ENCODE measurements around the gene SOX1.

SOX1 gene

DNA sequence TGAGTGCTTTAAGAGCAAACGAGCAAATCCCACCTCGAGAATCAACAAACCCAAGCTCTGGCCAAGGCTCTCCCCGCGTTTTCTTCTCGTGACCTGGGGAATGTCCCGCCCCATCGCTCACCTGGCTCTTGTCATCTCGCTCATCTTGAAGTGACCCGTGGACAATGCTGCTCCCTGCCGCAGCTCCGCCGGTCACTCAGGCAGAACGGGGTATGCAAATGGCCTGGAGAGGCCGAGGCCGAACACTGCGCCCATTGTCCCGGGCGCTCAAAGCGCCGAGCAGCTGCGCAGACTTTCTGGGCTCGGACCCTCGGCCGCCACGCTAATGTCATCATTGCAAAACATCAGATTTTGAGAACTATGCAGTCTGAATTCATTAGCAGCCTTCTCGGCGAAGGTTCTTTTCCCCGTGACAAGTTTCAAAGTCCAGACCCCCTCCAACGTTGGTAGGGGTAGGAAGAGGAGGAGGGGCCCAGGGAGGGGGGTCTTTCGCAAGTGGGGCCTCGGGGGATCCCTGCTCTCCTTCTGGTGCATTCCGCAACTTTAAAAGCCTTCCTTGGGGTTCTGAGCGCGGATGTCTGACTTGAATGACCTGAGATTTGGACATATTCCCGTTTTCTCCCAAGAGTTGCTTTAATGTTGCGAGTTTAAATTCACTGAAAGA, 39.7 kb downstream of the SOX1 start:
- DNase-seq (ENCODE audit: low spot score) = no peak

DNA sequence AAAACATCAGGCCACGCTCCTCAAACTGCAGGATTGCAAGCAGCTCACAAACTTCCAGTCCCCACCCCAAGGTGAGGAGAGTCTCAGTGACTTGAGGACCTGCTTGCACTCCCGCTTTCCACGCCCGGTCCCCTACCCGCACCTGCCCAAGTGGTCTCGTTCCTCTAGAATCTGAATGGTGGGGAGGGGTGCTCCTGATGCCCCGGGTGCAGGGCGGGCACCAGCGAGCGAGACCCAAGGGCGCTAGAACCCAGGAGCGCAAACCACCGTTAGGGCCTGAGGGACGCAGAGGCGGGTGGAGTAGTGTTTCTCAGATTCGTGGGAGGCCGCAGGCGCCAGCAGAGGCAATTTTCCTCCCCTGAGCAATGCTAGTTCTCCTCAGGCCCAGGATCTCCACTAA, 40.3 kb downstream of the SOX1 start:
- DNase-seq (ENCODE audit: low spot score) = no peak

DNA sequence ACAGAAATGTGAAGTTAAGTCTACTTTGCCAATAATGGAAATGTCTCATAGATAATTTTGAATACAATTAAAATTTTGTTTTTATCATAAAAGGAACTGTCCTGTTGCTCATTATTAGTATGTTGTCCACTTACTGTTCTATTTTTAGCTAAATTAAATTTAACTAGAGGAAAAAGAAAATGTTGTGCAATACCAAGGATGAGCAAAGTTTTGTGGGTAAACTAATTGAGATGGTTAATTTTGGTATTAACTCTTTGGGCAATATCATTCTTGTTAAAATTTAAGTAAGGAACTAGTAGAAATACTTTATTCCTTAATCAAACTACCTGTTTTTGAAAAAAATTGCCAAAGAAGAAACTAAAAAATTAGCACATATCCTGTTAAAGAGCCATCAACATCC, 43.5 kb downstream of the SOX1 start:
- no peak for DNase-seq (ENCODE audit: low spot score)

DNA sequence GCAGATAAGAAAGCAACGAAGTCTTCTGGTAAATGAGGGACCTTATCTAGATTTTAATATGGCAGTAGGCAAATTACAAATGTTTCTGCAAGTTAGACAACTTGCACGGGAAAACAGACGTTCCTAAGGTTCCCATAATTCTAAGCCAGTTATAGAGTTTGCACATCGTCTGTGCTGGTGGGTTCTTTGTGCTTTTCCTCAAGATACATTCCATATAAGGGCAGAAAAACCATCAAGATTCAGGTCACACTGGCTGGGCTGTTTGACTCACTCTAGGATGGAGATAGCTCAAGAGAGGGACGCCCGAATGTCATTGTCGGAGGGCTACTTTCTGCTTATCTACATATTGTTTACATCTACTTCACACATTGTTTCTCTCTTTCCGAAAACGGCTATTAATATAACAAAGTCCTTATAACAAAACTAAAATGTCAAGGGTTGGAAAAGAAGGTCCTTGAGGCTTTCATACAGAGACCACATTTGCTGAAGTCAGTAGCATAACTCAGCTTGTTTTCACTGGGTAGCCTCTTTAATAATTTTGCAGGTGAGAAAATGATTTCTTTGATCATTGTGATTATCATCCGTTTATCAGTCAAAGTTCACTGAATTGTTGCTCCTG, 44.4 kb downstream of the SOX1 start:
- DNase-seq (ENCODE audit: low spot score) = no peak

DNA sequence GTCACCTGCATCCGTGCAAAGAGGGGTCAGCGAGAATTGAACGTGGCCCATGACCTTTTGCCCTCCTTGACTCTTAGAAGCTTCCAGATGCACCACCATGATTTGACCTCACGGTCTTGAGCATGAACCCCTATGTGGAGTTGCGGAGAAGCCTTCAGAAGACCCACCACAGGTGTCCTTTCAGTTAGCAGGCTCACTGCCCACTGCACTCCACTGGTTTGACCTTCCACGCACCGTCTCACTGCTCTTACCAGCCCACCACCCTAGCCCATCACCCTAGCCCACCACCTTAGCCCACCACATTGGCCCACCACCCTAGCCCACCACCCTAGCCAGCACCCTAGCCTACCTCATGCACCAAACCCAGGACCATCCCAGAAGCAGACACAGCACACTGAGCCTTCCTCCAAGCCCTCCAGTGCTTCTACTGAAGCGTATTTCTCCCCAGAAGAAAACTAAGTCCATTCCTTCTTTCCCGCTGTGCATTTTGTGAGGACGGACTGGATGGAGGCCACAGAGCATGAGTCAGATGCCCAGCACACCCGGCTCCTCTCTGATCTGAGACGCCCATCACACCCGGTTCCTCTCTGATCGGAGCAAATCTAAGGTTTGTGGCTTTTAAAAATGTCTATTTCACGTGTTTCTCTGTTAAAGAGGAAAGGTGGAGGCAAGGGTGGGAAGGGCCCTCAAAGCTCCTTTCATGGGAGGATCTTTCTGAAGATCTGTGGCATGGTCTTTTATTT, 45.8 kb downstream of the SOX1 start:
- no peak for DNase-seq (ENCODE audit: low spot score)

DNA sequence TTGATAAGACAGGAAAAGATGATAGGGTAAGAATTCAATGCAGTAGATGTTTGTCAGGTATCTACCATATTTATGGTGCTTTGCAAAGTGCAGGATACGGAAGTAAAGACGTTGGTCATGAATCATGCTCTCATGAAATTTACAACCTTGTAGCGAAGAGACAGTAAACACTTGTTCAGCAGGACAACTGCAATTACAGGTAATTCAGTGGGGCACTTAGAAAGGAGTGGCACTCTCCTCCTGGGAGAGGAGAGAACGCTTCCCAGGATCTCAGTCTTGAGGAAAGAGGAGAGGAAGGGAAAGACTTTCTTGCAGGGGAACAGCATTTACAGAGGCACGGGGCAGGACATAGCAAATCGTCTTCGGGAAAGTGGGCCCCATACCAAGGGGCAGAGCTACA, 46.4 kb downstream of the SOX1 start:
- DNase-seq (ENCODE audit: low spot score) = no peak

DNA sequence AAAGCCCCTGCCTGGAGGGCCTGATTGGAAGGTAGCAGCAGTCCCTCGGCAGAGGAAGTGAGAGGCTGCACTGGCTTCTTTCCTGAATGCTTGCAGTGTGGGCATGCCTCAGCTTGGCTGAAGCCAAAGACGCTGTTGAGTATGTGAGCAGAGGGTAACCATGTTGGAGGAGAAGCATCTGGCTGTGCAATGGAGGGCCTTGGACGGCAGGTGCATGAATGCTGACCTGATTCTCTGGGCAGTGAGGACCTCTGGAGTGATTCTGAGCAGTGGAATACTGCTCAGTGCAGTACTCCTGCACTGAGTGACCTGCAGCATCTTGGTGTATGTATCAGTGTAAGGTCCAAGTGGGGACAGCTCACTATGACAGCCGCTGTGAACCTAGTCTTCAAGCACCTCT, 46.9 kb downstream of the SOX1 start:
- DNase-seq (ENCODE audit: low spot score) = no peak

DNA sequence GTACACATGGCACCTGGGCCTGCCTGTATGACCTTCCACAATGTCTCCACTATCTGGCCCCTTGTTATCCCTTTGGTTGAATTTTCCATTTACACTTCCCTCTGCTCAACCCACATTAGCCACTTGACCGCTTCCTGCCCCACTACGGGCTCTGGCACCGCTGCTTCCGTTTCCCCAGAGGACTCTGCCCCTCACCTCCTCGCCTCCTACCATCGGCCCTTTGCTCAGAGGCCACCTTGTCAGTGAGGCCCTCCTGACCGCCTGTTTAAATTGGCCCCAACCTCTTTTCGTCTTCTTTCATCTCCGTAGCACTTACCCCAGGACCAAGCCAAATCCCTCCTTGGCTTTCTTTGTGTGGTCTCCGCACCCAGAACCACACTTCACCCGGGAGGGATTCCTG, 47.4 kb downstream of the SOX1 start:
- DNase-seq (ENCODE audit: low spot score) = no peak

DNA sequence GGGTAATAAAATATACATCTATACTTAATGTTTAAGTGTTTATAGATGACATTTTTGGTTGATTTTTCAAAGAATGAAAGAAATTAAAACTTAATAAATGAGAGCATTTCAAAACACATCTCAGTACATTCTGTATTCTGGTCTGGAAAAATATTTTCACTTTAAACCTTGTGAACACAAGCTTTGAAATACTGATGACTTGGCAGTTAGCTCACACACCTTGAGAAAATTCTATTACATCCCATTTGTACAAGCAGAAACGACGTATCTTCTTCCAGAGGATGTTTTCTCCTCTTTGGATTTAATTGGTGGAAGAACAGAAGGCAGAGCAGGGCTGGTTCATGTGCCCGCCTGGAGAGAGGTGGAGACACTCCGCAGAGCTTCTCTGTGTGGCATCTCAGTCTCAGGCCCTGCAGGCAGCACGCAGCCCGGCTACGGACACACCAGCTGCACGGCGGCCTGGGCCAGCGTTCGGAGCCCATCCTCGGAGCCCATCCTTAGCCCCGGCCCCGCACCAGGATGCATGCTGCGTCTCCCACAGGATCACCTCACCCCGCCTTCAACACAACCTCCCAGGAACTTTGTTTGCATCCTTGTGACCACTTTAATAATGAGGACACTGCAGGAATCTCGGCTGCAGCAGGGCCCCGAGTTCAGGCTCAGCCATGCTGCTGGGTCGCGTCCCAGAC, 48.6 kb downstream of the SOX1 start:
- no peak for DNase-seq (ENCODE audit: low spot score)

DNA sequence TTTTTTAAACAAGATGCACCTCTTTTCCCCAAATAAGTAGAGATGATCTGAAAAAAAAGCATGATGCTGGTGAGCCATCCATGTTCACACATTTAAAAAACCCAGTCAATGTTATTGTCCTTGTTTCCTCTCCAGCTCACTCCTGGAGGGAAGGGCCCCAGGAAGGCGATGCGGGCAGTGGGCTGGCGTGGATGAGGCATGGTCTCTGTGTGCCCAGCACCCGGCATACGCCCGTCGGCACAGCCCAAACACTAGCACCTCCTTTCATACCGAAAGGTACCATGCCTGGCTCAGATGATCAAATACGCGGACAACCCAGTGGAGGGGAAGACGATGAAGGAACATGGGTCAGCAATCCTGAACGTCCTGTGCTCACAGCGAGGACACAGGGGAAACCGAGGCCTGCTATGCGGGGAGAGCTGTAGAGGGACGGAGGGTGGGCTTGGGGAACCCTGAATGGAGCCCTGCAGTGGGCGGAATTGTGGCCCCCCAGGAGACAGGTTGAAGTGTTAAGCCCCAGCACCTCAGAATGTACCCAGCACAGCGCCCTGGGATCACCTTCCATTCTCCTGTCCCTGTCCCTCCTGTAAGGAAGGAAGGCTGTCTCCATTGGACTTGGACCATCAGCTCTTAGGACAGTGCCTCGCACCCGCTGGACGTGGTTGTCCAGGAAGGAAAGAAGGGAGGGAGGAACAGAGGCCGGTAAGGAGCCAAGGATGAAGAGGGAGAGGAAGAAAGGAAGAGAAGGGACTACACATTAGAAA, 49.4 kb downstream of the SOX1 start:
- DNase-seq (ENCODE audit: low spot score) = no peak

DNA sequence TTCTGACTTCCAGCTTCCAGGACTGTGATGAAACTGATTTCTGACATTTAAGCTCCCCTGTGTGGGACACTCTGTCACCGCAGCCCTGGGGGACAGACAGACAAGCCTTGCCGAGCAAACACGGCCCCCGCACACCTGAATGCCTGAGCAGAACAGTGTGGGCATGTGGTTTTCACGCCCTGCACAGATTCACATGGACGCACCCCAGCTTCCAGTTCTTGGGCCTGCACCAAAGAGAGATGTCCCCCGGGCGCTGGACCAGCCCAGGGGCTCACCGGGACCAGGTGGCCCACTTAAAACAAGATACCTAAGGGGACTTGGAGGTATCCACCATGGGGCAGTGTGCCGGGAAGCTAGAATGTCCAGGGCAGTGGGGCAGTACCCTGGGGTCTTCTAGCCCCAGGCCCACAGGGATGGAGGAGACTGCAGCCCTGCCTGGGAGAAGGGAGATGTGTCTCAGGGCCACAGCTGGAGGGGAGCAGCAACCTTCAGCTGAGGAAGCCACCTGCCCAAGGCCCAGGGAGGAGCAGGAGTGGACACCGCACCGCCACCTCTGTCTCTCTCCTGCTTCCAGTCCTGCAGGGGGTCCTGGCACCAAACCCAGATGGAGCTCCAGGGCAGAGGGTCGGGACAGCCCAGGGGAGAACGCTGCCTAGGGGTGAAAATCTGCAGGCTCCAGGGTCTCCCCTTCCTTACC, 50.5 kb downstream of the SOX1 start:
- DNase-seq (ENCODE audit: low spot score) = no peak

DNA sequence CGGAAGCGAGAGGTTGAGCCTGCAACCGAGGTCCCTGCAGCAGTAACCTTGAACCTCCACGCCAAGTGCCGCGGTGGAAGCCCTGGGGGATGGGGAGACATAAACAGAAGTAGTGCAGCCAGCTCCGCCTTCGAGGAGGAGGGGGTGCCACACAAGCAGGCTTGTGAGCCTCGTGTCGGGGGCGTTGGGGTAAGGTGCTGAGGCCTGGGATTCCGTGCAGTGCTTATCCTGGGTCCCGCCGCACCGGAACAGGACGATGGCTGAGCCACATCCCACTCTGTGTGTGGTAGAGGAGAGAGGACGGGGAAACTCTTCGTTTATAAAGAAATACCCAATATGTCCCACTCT, 51.0 kb downstream of the SOX1 start:
- no peak for DNase-seq (ENCODE audit: low spot score)

DNA sequence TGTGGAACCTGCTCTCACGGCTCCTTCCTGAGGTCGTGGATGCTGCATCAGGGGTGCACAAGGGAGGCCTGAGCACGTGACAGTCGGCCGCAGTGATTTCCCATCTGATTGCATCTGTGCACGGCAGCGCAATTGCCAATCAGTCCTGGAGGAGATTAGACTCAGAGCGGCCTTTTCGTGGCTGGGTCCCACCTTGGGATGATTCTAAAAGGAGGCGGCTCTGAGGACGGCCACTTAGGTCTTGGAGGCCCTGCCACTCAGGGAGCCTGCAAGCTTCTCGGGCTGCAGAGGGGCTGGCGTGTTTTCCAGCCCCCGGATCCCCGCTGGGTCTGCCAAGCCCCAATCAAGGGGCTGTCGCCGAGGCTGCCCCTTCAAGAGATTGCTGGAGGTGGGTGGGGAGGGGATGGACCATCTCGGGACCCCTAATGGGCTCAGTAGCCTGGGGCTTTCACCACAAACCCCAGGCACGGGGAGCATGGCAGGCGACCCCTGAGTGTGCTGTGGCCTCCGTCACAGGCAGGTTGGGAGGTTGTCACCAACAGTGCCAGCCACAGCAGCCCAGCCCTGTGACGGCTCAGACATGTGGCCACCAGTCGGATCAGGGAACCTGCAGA, 51.6 kb downstream of the SOX1 start:
- no peak for DNase-seq (ENCODE audit: low spot score)

DNA sequence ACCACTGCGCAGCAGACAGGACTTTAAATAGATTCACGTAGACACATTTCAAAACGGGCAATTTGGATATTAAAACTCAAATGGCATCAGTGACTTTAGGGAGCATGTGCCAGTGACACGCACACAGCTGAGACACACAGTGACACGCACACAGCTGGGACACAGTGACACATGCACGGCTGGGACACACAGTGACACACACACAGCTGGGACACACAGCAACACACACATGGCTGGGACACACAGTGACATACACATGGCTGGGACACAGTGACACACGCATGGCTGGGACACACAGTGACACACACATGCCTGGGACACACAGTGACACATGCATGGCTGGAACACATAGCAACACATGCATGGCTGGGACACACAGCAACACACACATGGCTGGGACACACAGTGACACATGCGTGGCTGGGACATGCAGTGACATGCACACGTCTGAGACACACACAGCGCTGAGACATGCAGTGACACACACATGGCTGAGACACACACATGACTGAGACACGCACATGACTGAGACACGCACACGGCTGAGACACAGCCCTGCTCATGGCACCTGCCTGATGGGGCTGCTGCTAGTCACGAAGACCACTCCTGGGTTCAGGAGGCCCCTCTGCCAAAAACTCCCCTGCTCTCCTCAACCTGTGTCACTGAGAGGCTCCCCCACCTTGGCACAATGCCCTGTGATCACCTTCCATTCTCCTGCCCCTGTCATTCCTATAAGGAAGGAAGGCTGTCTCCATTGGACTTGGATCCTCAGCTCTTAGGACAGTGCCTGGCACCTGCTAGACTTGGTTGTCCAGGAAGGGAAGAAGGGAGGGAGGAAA, 52.5 kb downstream of the SOX1 start:
- no peak for DNase-seq (ENCODE audit: low spot score)

DNA sequence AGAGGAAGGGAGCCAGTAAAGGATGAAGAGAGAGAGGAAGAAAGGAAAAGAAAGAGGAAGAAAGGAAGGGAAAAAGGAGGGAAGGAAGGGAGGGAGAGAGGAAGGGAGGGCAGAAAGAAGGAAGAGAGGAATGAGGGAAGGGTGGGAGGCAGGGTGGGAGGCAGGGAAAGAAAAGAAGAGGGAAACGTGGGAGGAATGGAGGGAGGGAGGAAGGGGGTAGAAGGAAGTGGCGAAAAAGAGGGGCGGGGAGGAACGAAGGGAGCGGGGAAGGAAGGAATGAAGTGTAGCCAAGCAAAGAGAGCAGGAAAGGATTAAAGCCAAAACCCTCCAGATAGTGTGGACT, 53.1 kb downstream of the SOX1 start:
- DNase-seq (ENCODE audit: low spot score) = no peak

Small RNAs within 50 kb of the gene (small RNA-seq; reads per million reads assigned to genes)
- 0.04 to 0.84 reads per million in 2 experiments for gene RF00287
